ENCODE measurements around the gene GSTT2.
"Not testable (repeated sequence)": the region's sequence is repeated elsewhere in the genome, so short reads cannot be mapped to it uniquely, and the experiment has no call there.

GSTT2 gene

DNA sequence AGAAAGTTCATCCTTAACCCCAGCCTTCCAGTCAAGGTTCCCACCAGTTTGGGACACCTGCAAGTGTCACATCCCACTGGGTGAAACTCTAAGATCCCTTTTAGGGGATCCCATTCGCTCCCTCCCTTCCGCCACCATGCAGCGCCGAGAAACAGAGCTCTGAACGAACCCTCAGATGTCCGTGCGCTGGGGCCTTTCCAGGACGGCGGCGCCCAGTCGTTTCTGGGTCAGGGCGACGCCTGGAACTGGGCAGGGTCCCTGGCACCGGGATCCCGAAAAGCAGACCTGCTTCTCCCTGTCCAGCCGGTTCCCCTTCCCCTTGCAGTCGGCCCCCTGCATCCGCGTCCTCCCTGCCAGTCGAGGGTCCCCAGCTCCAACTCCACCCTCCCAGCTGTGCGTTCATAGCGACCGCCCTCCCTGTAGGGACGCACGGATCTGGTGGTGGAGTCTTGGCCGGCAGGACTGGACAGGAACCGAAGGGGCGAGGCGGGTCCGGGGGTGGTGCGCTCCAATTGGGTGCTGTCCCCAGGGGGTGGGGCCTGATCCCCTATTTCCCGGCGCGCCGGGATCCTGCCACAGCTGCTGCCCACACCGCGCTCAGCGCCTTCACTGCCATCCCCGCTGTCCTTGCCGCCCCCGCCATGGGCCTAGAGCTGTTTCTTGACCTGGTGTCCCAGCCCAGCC, at the start of gene GSTT2:
TSS of gene GSTT2 (plus strand) at position 578 of the 684 bp plus-strand sequence.
- DNase-seq: not testable (repeated sequence)

DNA sequence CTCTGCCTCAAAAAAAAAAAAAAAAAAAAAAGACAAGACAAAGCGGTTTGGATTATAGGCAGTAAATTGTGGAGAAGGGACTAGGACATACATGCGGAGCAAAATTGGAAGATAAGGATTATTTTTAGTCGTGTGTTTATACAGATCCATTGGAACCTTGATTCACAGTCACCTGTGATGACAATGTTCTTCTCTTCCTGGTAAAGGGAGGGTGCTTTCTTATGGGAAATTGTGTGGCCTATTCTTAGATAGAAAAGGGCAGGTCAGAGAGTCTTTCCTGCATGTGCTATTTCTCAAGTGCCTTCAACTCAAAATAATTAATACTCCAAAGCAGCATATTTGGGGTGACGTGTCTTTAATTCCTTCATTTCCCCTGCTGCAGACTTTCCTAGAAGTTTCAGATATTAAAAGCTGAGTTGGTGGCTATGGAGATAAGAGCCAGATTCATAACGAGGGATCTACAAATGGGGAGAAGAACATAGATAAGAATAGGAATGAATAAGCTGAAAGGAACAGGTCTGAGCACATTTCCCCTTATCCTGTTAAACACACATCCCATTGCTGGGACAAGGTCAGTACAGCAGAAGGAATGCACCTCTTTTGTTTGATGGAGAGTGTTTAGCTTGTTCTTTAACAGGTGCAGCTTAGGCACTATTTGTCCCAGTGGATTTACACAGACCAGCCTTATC, 41.5 kb upstream of the GSTT2 start:
- DNase-seq: no peak

DNA sequence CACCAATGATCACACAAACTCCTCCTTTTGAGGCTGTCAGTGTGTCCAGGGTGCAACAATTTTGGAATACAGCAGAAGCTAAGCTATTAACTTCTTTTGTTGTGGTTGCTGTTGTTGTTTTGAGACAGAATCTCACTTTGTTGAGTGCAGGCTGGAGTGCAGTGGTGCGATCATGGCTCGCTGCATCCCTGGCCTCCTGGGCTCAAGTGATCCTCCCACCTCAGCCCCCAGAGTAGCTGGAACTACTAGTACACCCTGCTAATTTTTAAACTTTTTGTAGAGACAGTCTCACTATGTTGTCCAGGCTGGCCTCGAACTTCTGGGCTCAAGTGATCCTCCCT, 40.9 kb upstream of the GSTT2 start:
- DNase-seq: no peak

DNA sequence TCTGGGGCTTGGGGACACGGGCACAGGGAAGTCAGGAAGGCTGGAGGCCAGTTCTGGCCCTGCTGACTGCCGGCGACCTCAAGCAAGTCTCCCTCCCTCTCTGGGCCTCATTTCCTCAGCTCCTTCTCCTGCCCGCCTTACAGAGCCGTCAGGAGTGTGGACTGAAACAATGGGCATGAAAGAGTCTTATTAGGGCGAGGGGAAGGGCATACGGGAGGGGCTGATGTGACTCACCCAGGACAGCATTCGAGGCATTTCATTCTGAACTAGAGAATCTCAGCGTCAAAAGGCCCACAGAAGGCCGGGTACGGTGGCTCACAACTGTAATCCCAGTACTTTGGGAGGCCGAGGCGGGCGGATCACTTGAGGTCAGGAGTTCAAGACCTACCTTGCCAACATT, 39.8 kb upstream of the GSTT2 start:
- DNase-seq: not testable (repeated sequence)

DNA sequence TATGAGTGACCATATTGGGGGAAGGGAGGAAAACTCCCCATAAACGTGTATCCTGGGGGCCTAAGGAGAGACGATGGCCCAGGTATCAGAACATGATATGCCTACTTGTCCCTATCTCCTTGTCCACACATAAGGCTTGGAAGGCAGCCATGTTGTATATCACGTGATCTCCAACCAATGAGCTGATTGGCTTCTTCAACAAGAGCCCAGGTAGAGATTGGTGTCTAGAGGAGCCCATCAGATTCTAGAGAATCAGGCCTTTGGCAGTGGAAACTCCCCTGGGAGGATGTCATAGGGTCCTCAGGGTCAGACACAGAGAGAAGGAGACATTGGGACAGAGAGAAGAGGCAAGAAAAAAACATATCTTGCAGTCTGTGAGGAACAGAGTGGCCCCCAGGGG, 32.5 kb upstream of the GSTT2 start:
- not testable (repeated sequence) for DNase-seq

DNA sequence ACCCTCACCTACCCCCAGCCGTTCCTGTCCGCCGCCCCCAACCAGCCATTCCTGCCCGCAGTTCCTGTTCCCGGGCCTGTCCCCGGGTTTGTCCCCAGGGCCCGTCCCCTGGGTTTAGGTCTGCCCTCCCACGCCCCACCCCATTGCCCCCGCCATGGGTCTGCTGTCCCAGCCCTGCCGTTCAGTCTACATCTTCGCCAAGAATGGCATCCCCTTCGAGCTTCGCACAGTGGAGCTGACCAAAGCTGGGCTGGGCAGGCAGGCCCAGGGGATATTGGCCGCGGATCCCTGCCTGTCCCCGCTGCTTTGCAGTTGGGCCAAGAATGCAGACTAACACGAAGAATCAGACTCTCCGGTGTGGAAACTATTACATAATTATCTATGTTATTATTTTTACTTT, 30.2 kb upstream of the GSTT2 start:
- DNase-seq: not testable (repeated sequence)

DNA sequence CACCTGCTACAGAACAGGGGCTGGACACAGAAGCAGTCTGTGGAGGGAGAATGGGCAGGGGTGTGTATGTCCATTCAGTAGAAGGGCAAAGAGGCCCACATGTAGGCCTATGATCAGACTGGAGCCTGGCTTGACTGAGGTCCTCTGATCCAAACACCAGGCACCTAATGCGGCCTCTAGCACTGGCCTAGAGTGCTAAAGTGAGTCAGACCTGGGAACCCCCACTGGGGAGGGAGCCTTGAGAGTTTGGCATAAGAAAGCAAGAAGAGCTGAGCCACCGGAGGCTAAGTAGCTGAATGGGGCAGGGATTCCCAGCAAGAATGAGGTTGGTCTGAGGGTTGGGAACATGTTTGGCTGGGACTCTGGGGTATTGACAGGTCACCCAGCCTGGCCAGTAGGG, 28.6 kb upstream of the GSTT2 start:
- not testable (repeated sequence) for DNase-seq

DNA sequence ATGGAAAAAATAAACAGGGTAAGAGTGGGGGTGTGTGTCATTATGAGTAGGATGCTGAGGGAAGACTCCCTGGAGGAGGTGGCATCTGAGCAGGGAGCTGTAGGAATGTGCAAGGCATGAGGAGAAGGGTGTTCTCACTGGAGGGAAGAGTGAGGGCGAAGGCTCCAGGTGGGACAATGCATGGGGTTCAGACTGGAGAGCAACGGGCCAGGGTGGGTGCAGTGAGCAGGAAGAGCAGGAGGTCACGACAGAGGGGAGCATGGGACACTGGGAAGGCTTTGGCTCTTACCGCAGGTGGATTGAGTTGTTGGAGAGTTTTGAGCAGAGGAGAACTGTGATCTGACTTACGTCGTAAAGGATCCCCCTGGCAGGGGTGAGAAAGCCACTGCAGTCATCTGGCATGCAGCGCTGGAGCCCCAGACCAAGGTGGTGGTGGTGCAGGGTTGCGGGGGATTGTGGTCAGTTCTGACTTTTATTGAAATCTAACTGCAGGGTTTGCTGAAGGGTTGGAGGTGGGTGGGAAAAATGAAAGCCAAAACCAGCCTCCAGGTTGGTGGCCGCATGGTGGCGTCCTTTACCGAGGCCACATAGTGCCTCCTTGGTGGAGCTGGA, 27.0 kb upstream of the GSTT2 start:
- not testable (repeated sequence) for DNase-seq

DNA sequence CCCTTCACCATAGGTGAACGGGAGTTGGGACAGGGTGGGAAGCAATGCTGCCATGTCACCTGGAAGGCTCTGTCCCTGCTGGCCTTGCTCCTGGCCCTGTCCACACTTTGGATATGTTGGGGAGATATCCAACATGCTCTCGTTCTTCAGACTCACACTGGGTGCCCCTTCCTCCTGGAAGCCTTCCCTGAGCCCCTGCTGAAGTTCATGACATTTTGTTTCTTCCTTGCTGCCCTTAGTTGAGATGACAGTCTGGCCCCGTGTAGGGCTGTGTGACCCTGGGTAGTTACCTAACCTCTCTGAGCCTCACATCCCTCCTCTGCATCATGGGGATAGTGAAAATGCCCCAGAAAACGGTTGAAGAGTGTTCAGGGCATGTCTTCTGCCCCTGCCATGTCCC, 26.4 kb upstream of the GSTT2 start:
- DNase-seq: not testable (repeated sequence)

DNA sequence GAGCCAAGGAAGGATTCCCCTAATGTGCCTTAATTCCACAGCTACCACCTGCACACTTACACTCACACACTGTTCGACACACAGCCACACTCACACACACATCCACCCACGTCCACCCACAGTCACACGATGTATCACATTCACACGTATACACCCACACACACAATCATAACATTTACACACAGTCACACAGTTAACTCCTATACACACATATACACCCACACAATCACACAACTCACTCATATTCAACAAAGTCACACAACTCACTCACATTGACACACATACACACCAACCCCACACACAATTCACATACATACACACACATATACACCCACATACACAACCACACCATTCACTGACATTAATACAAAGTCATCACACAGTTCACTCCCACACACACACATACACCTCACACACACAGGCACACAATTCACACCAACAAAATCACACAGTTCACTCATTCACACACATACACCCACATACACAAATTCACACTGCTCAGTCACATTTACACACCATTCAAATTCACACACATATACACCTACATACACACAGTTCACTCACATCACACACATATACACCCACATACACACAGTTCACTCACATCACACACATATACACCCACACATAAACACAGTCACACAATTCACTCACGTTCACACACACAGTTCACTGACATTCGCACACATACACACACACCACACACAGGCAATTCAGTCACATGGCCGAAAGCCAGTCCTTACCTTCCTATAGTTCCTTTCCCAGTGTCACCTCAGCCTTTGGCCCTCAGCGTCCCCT, 25.5 kb upstream of the GSTT2 start:
- not testable (repeated sequence) for DNase-seq

DNA sequence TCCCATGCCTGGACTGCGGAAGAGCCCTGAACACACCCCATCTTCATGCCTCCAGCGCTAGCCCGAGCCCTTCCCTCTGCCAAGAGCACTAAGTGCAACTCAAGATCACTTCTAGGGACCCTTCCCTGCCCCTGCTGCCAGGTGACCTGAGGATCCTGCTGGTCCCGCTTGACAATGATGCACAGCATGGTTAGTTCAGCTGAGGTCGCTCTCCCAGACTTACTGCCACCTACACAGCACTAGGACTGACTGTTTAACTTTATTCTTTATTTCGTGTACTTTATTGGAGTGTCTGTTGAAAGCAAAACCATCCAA, 25.0 kb upstream of the GSTT2 start:
- not testable (repeated sequence) for DNase-seq

DNA sequence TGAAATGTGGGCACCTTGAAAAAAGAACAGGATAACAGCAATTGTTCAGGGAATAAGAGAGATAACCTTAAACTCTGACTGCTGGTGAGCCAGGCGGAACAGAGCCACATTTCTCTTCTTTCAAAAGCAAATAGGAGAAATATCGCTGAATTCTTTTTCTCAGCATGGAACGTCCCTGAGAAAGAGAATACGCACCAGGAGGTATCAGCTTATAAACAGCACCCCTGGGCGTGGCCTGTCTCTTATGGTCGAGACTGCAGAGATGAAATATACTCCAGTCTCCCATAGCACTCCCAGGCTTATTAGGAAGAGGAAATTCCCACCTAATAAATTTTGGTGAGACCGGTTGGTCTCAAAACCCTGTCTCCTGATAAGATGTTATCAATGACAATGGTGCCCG, 24.0 kb upstream of the GSTT2 start:
- not testable (repeated sequence) for DNase-seq

DNA sequence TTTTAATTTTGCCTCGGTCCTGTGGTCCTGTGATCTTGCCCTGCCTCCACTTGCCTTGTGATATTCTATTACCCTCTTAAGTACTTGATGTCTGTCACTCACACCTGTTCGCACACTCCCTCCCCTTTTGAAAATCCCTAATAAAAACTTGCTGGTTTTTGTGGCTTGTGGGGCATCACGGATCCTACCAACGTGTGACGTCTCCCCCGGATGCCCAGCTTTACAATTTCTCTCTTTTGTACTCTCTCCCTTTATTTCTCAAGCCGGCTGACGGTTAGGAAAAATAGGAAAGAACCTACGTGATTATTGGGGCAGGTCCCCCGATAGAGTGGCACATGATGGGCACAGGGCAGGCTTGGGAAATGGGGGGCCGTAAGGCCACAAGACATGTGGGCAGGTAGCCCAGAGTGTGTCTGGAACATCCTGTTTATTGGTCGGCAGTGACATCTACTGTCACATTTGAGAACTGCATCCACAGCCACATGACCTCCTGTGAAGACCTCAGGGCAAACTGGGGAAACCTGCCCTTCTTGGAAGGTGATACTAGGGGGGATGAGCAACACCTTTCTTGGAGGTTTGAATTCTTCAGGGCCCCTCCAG, 23.5 kb upstream of the GSTT2 start:
- DNase-seq: peak; percentile 3 to 57

DNA sequence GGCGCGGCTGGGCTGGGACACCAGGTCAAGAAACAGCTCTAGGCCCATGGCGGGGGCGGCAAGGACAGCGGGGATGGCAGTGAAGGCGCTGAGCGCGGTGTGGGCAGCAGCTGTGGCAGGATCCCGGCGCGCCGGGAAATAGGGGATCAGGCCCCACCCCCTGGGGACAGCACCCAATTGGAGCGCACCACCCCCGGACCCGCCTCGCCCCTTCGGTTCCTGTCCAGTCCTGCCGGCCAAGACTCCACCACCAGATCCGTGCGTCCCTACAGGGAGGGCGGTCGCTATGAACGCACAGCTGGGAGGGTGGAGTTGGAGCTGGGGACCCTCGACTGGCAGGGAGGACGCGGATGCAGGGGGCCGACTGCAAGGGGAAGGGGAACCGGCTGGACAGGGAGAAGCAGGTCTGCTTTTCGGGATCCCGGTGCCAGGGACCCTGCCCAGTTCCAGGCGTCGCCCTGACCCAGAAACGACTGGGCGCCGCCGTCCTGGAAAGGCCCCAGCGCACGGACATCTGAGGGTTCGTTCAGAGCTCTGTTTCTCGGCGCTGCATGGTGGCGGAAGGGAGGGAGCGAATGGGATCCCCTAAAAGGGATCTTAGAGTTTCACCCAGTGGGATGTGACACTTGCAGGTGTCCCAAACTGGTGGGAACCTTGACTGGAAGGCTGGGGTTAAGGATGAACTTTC, 18.7 kb upstream of the GSTT2 start, which contains the start of gene GSTT2B:
TSS of gene GSTT2B (minus strand) at position 112 of the 688 bp plus-strand sequence. CDS start at position 48, 64 bp downstream.
- DNase-seq: not testable (repeated sequence)

DNA sequence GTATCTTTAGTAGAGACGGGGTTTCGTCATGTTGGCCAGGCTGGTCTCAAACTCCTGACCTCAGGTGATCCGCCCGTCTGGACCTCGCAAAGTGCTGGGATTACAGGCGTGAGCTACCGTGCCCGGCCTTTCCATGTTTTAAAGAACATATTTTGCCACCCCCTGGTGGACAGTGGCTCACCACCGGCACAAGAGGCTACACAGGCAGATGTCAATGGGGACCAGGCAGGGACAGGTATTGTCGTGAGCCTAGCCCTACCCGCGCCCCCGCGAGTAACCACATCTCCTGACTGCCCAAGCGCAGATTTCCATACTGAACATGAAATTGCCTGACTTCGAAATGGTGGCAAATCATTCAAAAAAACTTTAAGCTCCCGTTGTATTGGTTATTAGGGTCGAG, 13.8 kb upstream of the GSTT2 start:
- not testable (repeated sequence) for DNase-seq

DNA sequence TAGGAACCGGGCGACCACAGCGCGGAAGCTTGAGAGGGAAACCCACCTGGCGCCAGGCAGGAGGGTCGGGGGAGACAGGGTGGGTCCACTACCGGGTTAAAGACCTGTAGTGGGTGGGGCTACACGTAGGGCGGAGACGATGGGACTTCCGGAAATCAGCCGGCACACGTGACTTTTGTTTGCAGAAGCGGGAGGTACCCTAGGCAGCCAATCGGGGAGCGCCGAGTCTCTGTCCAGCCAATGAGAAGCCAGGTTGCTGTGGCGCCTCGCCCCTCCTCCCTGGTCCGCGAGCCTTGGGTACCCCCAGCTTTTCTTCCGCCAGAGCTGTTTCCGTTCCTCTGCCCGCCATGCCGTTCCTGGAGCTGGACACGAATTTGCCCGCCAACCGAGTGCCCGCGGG, 13.4 kb upstream of the GSTT2 start, which contains the start of gene DDTL:
TSS of gene DDTL (plus strand) at position 321 of the 400 bp plus-strand sequence. CDS start at position 348, 27 bp downstream.
- not testable (repeated sequence) for DNase-seq

DNA sequence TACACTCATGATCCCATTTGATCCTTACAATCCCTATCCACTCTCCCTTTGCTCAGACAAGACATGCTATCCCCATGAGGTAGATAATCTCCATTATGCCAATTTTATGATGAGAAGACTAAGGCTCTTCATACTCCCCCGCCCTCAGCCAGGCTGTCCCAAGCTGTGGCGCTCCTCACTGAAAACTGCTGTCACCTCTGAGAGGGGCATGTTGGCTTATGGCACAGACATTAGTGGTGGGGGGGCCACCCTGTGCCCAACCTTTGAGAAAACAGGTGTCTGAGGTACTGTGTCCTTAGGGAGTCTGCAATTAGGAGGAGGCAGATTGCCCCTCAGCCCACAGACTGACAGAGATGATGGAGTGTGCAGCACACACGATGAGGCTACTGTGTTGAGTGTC, 10.9 kb upstream of the GSTT2 start:
- no peak for DNase-seq

DNA sequence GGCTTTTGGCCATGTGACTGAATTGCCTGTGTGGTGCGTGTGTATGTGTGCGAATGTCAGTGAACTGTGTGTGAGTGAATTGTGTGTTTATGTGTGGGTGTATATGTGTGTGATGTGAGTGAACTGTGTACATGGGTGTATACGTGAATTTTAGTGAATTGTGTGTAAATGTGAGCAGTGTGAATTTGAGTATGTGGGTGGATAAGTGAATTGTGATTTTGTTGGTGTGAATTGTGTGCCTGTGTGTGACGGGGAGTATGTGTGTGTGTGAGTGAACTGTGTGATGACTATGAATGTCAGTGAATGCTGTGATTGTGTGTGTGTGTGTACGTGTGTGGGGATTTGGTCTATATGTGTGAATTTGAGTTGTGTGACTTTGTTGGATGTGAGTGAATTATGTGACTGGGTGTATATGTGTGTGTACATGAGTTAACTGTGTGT, 9.7 kb upstream of the GSTT2 start:
- DNase-seq: no peak

DNA sequence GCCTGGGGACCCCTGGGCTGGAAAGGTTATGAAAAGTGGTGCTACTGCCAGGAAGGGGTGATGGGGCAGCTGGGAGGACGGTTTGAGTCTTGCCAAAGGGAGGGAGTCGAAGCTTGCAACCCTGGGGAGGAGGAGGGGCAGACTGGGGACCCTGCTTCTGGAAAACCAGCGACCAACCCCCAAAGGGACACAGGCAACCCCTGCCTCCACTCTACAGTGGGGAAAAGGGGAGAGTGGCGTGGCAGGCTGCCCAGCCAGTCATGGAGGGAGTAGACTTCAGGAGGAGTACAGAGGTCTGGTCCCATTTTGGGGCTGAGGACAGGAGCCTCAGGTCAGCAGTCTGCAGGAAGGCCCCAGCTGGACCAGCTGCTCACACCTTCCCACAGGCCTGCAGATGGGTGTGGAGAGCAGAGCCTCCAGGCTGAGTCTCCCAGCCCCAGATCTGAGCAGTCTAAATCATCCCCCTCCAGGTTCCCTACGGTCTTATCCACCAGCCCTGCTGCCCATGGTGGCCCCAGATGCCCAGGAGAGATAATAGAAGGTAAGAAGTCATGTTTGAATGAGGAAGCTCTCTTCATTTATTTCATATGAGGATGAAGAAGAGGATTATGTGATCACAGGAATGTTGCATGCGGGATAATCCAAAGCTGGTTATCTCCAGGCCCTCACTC, 9.0 kb upstream of the GSTT2 start:
- DNase-seq: no peak

DNA sequence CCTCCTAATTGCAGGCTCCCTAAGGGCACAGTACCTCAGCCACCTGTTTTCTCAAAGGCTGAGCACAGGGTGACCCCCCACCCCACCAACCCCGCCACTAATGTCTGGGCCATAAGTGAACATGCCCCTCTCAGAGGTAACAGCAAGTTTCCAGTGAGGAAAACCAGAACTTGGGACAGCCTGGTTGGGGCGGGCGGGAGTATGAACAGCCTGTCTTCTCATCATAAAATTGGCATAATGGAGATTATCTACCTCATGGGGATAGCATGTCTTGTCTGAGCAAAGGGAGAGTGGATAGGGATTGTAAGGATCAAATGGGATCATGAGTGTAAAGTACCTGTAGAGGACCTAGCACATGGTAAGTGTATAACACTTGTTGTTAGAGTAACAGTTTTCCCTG, 8.0 kb upstream of the GSTT2 start:
- not testable (repeated sequence) for DNase-seq

DNA sequence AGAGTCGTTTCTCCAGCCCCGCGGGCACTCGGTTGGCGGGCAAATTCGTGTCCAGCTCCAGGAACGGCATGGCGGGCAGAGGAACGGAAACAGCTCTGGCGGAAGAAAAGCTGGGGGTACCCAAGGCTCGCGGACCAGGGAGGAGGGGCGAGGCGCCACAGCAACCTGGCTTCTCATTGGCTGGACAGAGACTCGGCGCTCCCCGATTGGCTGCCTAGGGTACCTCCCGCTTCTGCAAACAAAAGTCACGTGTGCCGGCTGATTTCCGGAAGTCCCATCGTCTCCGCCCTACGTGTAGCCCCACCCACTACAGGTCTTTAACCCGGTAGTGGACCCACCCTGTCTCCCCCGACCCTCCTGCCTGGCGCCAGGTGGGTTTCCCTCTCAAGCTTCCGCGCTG, 5.6 kb upstream of the GSTT2 start, which contains the start of gene DDT:
TSS of gene DDT (minus strand) at position 97 of the 400 bp plus-strand sequence. CDS start at position 70, 27 bp downstream.
- not testable (repeated sequence) for DNase-seq
